ENCODE measurements around the gene VGLL4. TPM values are rescaled to one million over a fixed set of nuclear protein-coding genes. Genes with fewer than 3 reads are reported as not detected.

Gene VGLL4
- total RNA-seq, 1 experiment from 2014 or later, result 26.9 TPM

GRCh38 chr3:11509173-11510000, 134.3 kb downstream of the VGLL4 start:
- Histone ChIP-seq H3K27me3 (ENCODE audit: insufficient read depth, low read length) (no peaks in the 10 kb centered on the region), H3K9me3 (ENCODE audit: control insufficient read depth in 1 of 2, insufficient read depth in 1 of 2, low read depth in 1 of 2, low read length in 2 of 2) (no peaks in the 10 kb centered on the region), H3K4me1 (ENCODE audit: control insufficient read depth in 1 of 2, insufficient read depth in 2 of 2, low read length in 2 of 2) (peaks cover 20 to 26% of the 10 kb centered on the region in 2 experiments), H4K20me1 (ENCODE audit: insufficient read depth) (no peaks in the 10 kb centered on the region), H2AFZ (ENCODE audit: low read depth, low read length, poor library complexity, severe bottlenecking) (no peak overlapping the region), H3K9ac (ENCODE audit: low read length) (no peak overlapping the region), H3K36me3 (ENCODE audit: control insufficient read depth in 1 of 2, insufficient read depth in 2 of 2, low read length in 2 of 2) (no peaks in the 10 kb centered on the region), H3K27ac (ENCODE audit: low read depth, low read length) (no peak overlapping the region; the same call in 1 of the 2 replicates), H3K4me3 (replicated peaks in 1 of 2; ENCODE audit: low read depth in 1 of 2, low read length in 2 of 2) (no peak overlapping the region), H3K4me2 (ENCODE audit: low read length) (peak overlapping the region; percentile 56), H3K9me2 (ENCODE audit: insufficient read depth) (no peaks in the 10 kb centered on the region), H3K79me2 (ENCODE audit: insufficient read depth, low read length) (no peaks in the 10 kb centered on the region)
- no peak for TF ChIP-seq ELF1 (IDR thresholded peaks at IDR 0.05; ENCODE audit: borderline replicate concordance, low read depth)
- no peak for TF ChIP-seq ZNF274 (IDR thresholded peaks at IDR 0.05; ENCODE audit: low read depth, low read length)
- TF ChIP-seq FOSL1 (IDR thresholded peaks at IDR 0.05; ENCODE audit: low read depth), result 0 out of 2 replicates have a peak, but pooled peaks have one; percentile 28
- DNase-seq (ENCODE audit: low read depth, low spot score) (no peak), ATAC-seq (no peak; the same call in 1 of the 2 replicates)
- ChIA-PET POLR2A (no interaction called here), CTCF (no interaction called here), RAD21 (ENCODE audit: low non-redundant PET in 1 of 2, low total read pairs in 2 of 2, uncharacterized antibody in 2 of 2, unreplicated experiment in 2 of 2) (no interaction called here)
- no TSS peak for BruUV-seq (replicated peaks)
- intact Hi-C loops (cut with micrococcal nuclease), result no loop called here

DNA sequence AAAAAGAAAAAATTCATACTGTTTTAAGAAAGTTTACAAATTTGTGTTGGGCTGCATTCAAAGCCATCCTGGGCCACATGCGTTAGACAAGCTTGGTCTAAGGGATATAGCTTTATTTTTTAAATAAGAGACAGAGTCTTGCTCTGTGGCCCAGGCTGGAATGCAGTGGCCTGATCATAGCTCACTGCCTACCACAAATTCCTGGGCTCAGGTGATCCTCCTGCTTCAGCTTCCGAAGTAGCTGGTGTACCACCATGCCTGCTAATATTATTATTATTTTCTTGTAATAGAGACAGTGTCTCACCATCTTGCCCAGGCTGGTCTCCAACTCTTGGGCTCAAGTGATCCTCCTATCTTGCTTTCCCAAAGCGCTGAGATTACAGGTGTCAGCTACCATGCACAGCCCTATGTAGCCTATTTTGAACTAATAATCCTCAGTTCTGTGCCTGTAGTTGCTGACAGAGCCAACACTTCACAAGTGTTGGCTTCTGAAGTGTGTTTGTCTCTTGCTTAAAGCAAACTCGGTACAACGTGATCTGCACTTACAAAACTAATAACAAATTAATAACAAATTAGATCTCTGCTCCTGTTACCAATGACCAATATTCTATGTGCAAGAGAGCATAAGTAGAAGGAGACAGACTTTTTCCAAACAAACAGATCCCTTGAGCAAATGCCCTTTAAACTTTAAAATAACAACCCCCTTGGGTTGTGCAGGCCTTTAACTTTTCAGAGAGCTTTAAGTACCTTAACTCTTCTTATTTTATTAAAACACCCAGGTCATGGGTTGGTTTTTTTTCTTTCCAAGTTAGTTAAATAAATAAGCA, 135.2 kb downstream of the VGLL4 start:
- no peaks in the 10 kb centered on the region for H3K79me2 ChIP-seq (ENCODE audit: insufficient read depth, low read length)
- DNase-seq (ENCODE audit: low read depth, low spot score), result no peak
- no peak for ATAC-seq
- peaks cover 20% of the 10 kb centered on the region in 2 experiments for H3K4me1 ChIP-seq (ENCODE audit: control insufficient read depth in 1 of 2, insufficient read depth in 2 of 2, low read length in 2 of 2)
- POLR2A ChIA-PET, result no interaction called here
- no TSS peak for BruUV-seq (replicated peaks)
- H3K4me2 ChIP-seq (ENCODE audit: low read length), result peak overlapping the region; percentile 56
- intact Hi-C loops (cut with micrococcal nuclease), result no loop called here
- H3K9me2 ChIP-seq (ENCODE audit: insufficient read depth), result no peaks in the 10 kb centered on the region
- no peaks in the 10 kb centered on the region for H3K9me3 ChIP-seq (ENCODE audit: control insufficient read depth in 1 of 2, insufficient read depth in 1 of 2, low read depth in 1 of 2, low read length in 2 of 2)
- RAD21 ChIA-PET (ENCODE audit: low non-redundant PET in 1 of 2, low total read pairs in 2 of 2, uncharacterized antibody in 2 of 2, unreplicated experiment in 2 of 2), result no interaction called here
- CTCF ChIA-PET, result no interaction called here
- H3K4me3 ChIP-seq (replicated peaks in 1 of 2; ENCODE audit: low read depth in 1 of 2, low read length in 2 of 2), result no peak overlapping the region
- H3K27me3 ChIP-seq (ENCODE audit: insufficient read depth, low read length), result no peaks in the 10 kb centered on the region
- no peaks in the 10 kb centered on the region for H3K36me3 ChIP-seq (ENCODE audit: control insufficient read depth in 1 of 2, insufficient read depth in 2 of 2, low read length in 2 of 2)
- no peaks in the 10 kb centered on the region for H4K20me1 ChIP-seq (ENCODE audit: insufficient read depth)
- no peak overlapping the region for H3K9ac ChIP-seq (ENCODE audit: low read length)
- H3K27ac ChIP-seq (ENCODE audit: low read depth, low read length), result no peak overlapping the region
- no peak overlapping the region for H2AFZ ChIP-seq (ENCODE audit: low read depth, low read length, poor library complexity, severe bottlenecking)
- TF ChIP-seq CEBPB (IDR thresholded peaks at IDR 0.05; ENCODE audit: low read depth), result no peak
- TF ChIP-seq, protein P1, sequence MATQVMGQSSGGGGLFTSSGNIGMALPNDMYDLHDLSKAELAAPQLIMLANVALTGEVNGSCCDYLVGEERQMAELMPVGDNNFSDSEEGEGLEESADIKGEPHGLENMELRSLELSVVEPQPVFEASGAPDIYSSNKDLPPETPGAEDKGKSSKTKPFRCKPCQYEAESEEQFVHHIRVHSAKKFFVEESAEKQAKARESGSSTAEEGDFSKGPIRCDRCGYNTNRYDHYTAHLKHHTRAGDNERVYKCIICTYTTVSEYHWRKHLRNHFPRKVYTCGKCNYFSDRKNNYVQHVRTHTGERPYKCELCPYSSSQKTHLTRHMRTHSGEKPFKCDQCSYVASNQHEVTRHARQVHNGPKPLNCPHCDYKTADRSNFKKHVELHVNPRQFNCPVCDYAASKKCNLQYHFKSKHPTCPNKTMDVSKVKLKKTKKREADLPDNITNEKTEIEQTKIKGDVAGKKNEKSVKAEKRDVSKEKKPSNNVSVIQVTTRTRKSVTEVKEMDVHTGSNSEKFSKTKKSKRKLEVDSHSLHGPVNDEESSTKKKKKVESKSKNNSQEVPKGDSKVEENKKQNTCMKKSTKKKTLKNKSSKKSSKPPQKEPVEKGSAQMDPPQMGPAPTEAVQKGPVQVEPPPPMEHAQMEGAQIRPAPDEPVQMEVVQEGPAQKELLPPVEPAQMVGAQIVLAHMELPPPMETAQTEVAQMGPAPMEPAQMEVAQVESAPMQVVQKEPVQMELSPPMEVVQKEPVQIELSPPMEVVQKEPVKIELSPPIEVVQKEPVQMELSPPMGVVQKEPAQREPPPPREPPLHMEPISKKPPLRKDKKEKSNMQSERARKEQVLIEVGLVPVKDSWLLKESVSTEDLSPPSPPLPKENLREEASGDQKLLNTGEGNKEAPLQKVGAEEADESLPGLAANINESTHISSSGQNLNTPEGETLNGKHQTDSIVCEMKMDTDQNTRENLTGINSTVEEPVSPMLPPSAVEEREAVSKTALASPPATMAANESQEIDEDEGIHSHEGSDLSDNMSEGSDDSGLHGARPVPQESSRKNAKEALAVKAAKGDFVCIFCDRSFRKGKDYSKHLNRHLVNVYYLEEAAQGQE (IDR thresholded peaks at IDR 0.05; ENCODE audit: low read depth), result no peak
- TF ChIP-seq JUND (IDR thresholded peaks at IDR 0.05), result no peak
- TF ChIP-seq EZH2phosphoT487 (IDR thresholded peaks at IDR 0.05; ENCODE audit: borderline replicate concordance), result no peak
- no peak for TF ChIP-seq ZBTB33 (IDR thresholded peaks at IDR 0.05; ENCODE audit: extremely low read depth, insufficient replicate concordance, low read length)
